ENCODE results near the gene DENND1B.

The DENND1B gene

GRCh38 chr1:197775282-197776262 is at the start of gene DENND1B:
Gene DENND1B (minus strand): TSS chr1:197775480. CDS start chr1:197775155, 325 bp downstream.
- peak; percentile 74 for DNase-seq (ENCODE audit: low read depth)

DNA sequence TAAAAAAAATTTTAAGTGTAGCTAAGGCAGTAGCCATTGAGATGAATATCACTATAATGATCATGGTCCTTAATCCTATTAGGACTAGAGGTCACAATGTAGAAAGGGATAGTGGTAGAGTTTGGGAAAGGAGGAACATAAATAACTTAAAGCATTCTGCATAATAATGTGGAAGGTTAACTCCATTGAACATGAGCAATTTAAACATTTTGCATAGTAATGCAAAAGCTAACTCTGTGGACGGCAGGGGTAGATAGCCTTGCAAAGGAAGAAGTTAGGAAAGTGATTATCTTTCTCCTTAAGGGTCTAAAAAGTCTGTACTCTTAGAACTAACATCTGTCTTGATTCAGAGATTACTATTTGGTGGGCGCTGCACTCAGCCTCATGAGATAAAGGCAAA is 39.0 kb upstream of the DENND1B start:
- no peak for DNase-seq (ENCODE audit: low read depth)

DNA sequence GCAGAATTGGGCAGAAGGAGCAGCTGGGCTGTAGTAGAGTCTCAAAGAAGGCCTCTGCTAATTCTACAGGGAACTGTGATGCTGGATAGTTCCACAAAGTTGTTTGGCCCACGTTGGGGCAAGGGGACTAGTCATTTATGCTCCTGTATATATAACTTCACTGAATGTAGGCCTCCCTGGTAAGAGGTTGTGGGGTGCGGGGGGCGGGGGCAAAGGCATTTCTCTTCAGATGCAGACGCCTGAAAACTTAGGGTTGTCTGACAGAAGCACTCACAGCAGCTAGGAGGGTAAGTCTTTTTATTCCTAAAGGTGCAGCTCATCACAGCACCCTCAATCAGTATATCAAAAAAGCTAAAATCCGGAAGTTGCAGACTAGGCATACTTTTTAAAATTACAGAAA is 38.5 kb upstream of the DENND1B start:
- no peak for DNase-seq (ENCODE audit: low read depth)

DNA sequence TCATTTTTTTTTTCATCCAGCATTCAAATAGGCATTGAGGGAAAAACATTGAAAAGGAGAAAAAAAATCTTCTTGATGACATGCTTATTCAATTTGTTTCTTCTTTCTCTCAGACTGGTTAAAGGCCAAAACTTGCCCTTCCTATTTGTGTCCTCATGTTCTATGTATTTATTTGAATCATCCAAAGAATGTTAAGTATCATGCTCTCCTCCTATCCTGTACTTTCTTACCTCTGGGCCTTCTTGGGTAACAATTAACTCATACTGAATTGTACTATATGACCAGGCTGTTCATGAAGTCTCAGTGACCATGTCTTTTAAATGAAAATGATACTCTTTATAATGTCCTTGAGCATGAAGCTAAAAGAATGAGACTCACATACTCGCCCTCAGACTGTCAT is 36.5 kb upstream of the DENND1B start:
- DNase-seq (ENCODE audit: low read depth) = no peak

GRCh38 chr1:197810812-197811211 is 35.5 kb upstream of the DENND1B start:
- DNase-seq (ENCODE audit: low read depth) = no peak

- no peak for DNase-seq (ENCODE audit: low read depth)
Observed at GRCh38 chr1:197808880-197809279, 33.6 kb upstream of the DENND1B start.

DNA sequence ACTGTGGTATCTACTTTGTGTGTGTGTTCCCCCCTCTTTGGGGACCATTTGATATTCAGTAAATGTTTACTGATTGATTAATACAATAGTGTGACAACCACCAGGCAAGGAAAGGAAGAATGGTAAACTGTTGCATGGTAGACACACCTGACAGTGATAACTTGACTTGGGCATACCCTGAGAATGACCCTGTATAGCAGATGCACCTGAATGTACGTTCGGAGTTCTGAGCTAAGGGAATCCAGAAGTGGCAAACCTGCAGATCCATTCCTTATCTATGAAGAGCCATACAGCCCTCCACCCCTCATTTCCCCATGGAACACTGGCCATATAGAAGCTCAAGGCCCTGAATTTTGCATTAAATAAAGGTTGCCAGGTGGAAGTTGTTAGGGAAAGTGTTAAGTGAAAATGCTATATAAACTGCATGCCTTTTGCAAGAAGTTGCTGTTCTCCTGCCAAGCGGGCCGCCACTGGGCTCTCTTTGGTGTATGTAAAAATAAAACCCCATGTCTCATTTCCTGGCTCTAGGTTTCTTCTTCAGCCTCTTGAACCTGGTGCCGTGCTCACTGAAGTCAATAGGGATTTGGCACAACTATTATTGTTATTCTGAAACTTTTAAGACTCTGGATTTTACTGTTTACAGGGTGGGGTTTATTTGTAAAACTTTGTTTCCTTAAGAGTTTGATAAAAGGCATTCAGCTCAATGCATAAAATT is 32.6 kb upstream of the DENND1B start:
- no peak for DNase-seq (ENCODE audit: low read depth)

DNA sequence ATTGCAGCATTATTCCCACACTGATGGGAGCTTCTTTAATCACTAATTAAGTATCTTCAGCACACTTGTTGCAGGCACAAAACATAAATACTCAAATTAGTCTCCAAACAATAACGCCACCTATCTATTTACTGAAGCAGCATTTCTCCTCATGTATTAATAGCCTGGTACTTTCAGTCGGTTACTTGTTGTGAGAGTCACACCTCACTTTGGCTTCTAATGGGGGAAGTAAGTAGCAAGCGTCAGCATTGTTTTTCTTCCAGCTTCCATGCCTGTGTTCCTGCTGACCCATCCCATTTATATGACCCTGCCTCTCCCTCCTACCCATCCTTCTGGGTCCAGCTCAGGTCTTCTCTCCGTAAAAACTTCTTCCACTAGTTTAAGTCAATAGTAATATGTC is 31.9 kb upstream of the DENND1B start:
- no peak for DNase-seq (ENCODE audit: low read depth)

DNA sequence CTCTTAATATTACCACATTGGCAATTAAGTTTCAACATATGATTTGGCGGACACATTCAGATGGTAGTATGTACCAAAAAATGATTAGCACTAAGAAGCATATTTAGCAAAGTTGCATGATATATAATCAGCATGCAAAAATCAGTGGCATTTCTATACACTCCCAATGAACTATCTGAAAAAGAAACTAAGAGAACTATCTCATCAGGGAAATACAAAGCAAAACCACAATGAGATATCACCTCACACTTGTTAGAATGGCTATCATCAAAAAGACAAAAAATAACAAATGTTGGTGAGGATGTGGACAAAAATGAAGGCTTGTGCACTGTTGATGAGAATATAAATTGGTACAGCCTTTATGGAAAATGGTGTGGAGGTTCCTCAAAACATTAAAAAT is 31.4 kb upstream of the DENND1B start:
- DNase-seq (ENCODE audit: low read depth) = no peak

DNA sequence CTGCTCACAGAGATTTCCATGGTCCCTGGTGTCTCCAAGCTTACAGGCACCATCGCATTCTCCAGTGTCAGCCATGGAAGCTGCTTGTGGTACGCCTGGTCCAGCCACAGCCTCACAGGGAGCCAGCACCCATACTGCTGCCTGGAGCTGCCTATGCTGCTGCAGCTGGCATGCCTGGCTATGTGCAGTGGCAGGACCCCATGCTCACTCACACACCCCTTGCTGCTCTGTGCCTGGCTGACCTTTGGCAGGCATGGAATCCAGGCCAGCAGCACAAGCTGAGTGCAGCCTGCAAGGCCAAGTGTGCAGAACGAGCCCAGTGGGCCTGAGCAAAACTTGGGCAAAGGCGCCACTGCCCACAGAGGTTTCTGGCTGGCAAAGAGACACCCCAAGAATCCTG is 26.4 kb upstream of the DENND1B start:
- no peak for DNase-seq (ENCODE audit: low read depth)

GRCh38 chr1:197801111-197801482 is 25.8 kb upstream of the DENND1B start:
- no peak for DNase-seq (ENCODE audit: low read depth)

- no peak for DNase-seq (ENCODE audit: low read depth)
Observed at GRCh38 chr1:197800379-197801110, 25.3 kb upstream of the DENND1B start.

DNA sequence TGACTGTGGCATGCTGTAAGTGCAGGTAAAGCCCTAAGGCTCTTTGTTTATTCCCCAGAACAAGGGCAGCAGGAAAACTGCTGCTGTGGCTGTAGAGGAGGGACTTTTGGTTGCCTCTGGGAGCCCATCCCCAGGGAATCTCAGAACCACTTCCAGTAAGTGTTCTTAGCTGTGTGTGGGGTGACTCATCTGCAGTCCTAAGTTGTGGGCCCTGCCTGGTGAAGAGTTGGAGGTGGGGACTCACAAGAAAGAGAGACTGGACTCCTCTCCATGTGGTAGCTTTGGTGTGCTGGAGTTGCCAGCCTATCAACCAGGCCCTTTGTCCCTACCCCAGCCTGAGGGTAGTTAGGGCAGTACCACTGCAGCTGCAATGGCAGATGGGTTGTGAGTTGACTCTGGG is 24.0 kb upstream of the DENND1B start:
- DNase-seq (ENCODE audit: low read depth) = no peak

- DNase-seq (ENCODE audit: low read depth) = no peak
Observed at GRCh38 chr1:197798492-197798891, 23.2 kb upstream of the DENND1B start.

- DNase-seq (ENCODE audit: low read depth) = no peak
Observed at GRCh38 chr1:197797010-197797409, 21.7 kb upstream of the DENND1B start.

- DNase-seq (ENCODE audit: low read depth) = no peak
Observed at GRCh38 chr1:197788741-197789739, 13.8 kb upstream of the DENND1B start.

GRCh38 chr1:197787623-197788536 is 12.6 kb upstream of the DENND1B start:
- DNase-seq (ENCODE audit: low read depth) = no peak

- no peak for DNase-seq (ENCODE audit: low read depth)
Observed at GRCh38 chr1:197787056-197787455, 11.8 kb upstream of the DENND1B start.

- no peak for DNase-seq (ENCODE audit: low read depth)
Observed at GRCh38 chr1:197786280-197786679, 11.0 kb upstream of the DENND1B start.

- no peak for DNase-seq (ENCODE audit: low read depth)
Observed at GRCh38 chr1:197783510-197783948, 8.2 kb upstream of the DENND1B start.

Measured in stimulated activated CD8-positive, alpha-beta memory T cell treated with anti-CD3 and anti-CD28 coated beads, Interleukin-4, amount 100 ng/mL, for 24 hours (primary cell).